HG03460 (cell line): ENCODE data around the gene GBP7.
"Not testable (repeated sequence)": the region's sequence is repeated elsewhere in the genome, so short reads cannot be mapped to it uniquely, and the experiment has no call there.

Experiments used
- ATAC-seq: cut with Tn5 transposase; IDR thresholded peaks from one replicate; pipeline ENCODE4 v1.9.1; 2021; ENCODE audit not compliant: unreplicated experiment

Gene GBP7

GRCh38 chr1:89175601-89176256 lies at the start of gene GBP7:
TSS of gene GBP7 (minus strand) at chr1:89176003. CDS start at chr1:89171935, 4,068 bp downstream.
- ATAC-seq = no peak

GRCh38 chr1:89221341-89221740 lies 45.5 kb upstream of the GBP7 start:
- ATAC-seq = no peak

GRCh38 chr1:89219851-89220250 lies 44.0 kb upstream of the GBP7 start:
- ATAC-seq = not testable (repeated sequence)

- not testable (repeated sequence) for ATAC-seq
Observed at GRCh38 chr1:89218941-89219340, 43.1 kb upstream of the GBP7 start.

GRCh38 chr1:89213347-89213746 lies 37.5 kb upstream of the GBP7 start:
- no peak for ATAC-seq

GRCh38 chr1:89211035-89211634 lies 35.3 kb upstream of the GBP7 start:
- ATAC-seq = no peak

GRCh38 chr1:89206373-89206772 lies 30.6 kb upstream of the GBP7 start:
- no peak for ATAC-seq

- no peak for ATAC-seq
Observed at GRCh38 chr1:89203166-89203565, 27.4 kb upstream of the GBP7 start.

- ATAC-seq = peak; percentile 79
Observed at GRCh38 chr1:89201106-89201794, 25.4 kb upstream of the GBP7 start.

GRCh38 chr1:89200663-89201062 lies 24.9 kb upstream of the GBP7 start:
- no peak for ATAC-seq

- no peak for ATAC-seq
Observed at GRCh38 chr1:89199525-89200031, 23.8 kb upstream of the GBP7 start.

- ATAC-seq = peak; percentile 46
Observed at GRCh38 chr1:89198491-89199072, 22.8 kb upstream of the GBP7 start, which contains the start of gene GBP4. TSS of gene GBP4 (minus strand) at chr1:89198942. CDS start at chr1:89198834, 108 bp downstream.

GRCh38 chr1:89198081-89198480 lies 22.3 kb upstream of the GBP7 start:
- ATAC-seq = no peak

- ATAC-seq = no peak
Observed at GRCh38 chr1:89195476-89195875, 19.7 kb upstream of the GBP7 start.

GRCh38 chr1:89191314-89191713 lies 15.5 kb upstream of the GBP7 start:
- no peak for ATAC-seq

- ATAC-seq = no peak
Observed at GRCh38 chr1:89190017-89190416, 14.2 kb upstream of the GBP7 start.

GRCh38 chr1:89179343-89179742 lies 3.5 kb upstream of the GBP7 start:
- no peak for ATAC-seq

- no peak for ATAC-seq
Observed at GRCh38 chr1:89176971-89177370, 1.2 kb upstream of the GBP7 start.

- ATAC-seq = no peak
Observed at GRCh38 chr1:89174491-89174890, 1.3 kb downstream of the GBP7 start.

GRCh38 chr1:89172468-89173143 lies 3.2 kb downstream of the GBP7 start:
- ATAC-seq = no peak

- no peak for ATAC-seq
Observed at GRCh38 chr1:89171067-89171438, 4.8 kb downstream of the GBP7 start.
